OCI-M1 (cell line): ENCODE measurements around the gene GPC5.

ENCODE experiments used
- DNase-seq: peaks from one replicate; lab custom pipeline; 2025; lab: John Stamatoyannopoulos, UW

Gene GPC5

DNA sequence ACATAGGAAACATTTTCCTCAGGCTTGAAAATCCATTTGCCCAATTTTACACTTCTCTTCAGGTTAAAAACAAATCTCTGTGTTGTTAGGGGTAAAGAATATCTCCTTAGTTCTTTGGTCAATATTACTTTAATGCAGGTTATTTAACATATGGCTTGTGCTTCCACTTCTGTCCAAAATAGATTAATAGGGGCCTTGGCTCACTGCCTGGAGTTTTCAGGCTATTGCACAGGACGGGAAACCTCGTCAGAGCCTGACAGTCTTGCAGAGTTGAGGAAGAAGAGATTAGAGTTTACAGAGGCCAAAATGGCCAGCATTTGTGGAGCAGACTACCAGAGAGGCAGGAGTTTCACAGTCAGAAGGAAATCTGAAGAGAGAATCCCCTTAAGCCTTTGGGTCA, 964.3 kb downstream of the GPC5 start:
- DNase-seq: no peak

DNA sequence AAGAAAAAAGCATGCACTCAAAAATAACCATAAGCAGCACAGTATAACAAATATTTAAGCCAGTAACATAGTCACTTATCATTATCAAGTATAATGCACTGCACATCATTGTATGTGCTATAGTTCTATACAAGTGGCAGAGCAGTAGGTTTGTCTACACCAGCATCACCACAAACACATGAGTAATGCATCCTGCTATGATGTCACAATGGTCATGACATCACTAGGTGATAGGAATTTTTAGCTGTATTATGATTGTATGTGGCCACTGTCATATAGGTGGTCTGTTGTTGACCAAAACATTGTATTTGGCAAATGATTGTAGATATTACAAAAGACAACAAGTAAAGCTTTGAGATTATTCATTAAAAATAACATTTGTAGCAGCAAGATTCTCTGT, 967.5 kb downstream of the GPC5 start:
- DNase-seq: no peak

- no peak for DNase-seq
These were observed 979.0 kb downstream of the GPC5 start for GRCh38 chr13:92377396-92377795.

DNA sequence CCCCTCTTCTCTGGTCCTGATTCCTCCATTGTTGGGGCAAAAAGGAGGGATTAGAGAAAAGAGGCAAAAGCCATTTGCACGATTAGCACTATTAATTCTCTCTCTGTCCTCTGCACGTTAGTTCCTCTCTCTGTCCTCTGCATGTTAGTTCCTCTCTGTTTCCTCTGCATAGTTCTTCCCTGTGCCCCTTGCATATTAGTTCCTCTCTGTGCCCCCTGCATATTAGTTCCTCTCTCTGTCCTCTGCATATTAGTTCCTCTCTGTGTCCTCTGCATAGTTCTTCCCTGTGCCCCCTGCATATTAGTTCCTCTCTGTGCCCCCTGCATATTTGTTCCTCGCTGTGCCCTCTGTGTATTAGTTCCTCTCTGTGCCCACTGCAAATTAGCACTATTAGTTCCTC, 981.0 kb downstream of the GPC5 start:
- peak; percentile 89 for DNase-seq

DNA sequence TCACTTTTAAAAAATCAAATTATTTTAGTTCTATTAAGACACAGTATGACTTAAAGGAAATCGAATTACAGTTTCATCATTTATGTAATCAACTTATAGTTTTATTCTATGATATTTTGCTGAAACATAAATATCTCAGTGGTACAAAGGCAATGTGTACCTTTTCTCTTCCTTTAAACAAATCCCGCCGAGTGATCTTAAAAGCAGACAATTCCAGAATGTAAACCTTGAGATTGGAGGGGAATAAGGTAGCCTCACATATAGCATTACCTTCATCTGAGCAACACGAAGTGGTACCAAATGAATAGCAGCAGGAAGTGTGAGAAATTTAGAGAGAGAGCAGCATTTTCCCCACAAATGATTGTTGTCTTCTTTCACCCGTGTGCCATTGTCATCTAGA, 986.0 kb downstream of the GPC5 start:
- DNase-seq: no peak

DNA sequence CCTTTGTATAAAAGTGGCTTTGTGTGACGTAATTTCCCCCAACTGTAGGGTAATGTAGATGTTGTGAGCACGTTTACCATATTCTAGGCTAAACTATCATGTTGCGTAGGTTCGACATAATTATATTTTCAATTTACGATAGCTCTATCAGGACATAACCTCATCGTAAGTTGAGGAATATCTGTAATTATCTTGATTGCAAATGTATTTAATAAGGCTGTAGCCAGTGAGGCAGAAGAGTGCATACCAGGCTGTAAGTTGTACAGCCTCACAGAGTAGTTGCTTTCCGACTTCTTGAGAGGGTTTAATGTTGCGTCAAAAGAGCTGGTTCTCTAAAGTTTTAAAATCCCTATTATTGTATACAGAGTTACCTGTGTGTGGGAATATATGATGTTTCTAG, 988.8 kb downstream of the GPC5 start:
- no peak for DNase-seq

- no peak for DNase-seq
These were observed 991.8 kb downstream of the GPC5 start for GRCh38 chr13:92390217-92390616.

DNA sequence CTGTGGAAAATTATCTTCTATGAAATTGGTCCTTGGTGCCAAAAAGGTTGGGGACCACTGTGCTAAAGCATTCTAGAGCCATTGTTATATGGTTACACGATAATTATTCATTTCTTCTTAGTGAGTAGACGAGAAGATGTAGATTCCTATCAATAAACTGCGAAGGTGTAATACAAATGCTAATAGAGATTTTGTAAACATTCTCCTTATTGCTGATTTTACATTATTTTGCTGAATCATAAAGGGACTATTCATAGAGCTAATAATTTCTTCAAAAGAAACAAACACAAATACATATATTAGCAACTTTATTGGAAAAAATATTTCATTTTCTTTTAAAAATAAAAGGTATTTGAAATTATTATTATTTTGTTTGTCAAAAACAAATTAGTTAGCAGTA, 1005.2 kb downstream of the GPC5 start:
- no peak for DNase-seq

GRCh38 chr13:92407858-92408257, 1009.4 kb downstream of the GPC5 start:
- DNase-seq: no peak

- DNase-seq: no peak
These were observed 1014.1 kb downstream of the GPC5 start for GRCh38 chr13:92412481-92412880.

DNA sequence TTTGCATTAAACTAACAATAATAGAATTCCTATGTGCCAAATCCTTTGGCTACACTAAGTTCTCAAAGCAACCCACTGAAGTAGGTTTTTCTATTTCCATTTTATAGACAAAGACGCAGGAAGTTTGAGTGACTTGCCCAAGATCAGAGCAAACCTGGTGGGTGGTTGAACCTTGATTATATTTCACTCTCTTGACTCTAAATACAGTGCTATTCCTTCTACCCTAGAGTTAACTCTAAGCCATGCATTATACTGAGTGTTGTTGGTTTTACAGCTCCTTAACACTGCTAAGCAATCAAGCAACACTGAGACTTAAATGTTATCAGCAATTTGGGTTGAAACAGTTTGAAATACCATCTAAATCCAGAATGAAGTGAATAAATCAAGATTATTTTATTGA, 1014.6 kb downstream of the GPC5 start:
- DNase-seq: no peak

DNA sequence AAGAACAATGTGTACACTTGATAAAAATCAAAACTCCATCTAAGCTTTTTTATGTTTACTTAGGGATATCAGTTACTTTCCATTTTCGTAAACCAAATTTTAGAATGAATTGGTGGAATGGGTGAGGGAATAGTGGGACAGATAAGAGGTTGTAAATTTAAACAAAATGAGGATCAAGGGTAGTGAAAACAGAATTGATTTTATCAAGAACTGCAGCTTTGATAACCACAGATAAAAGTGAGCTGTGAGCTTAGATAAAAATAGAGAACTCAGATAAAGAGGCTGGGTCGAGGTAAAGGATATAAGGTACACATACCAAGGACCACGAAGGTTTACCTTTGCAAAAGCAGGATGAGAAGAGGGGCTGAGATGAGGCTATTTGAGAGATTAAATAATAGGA, 1015.0 kb downstream of the GPC5 start:
- DNase-seq: no peak

- DNase-seq: no peak
These were observed 1016.4 kb downstream of the GPC5 start for GRCh38 chr13:92414851-92415250.

GRCh38 chr13:92415781-92416180, 1017.4 kb downstream of the GPC5 start:
- DNase-seq: no peak

- DNase-seq: no peak
These were observed 1020.5 kb downstream of the GPC5 start for GRCh38 chr13:92418818-92419412.

- no peak for DNase-seq
These were observed 1030.8 kb downstream of the GPC5 start for GRCh38 chr13:92429231-92429630.

DNA sequence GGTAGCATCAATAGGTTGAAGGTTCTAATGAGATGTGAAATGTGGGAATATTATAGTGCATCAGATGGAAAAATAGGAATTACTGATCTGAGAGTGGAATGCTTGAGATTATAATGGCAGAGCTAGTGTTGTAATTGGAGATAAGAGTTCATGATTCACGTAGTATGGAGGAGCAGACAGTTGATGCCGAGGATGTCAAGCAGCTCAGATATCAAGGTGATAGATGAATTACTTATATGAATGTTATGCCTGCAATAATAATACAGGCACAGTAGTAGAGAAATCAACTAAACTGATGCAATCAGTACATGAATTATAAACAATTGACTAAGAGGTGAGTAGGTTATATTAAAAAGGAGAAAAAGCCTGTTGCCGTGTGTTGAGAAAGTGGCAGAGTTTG, 1035.0 kb downstream of the GPC5 start:
- no peak for DNase-seq

- no peak for DNase-seq
These were observed 1035.5 kb downstream of the GPC5 start for GRCh38 chr13:92433963-92434362.

GRCh38 chr13:92436924-92437323, 1038.5 kb downstream of the GPC5 start:
- DNase-seq: no peak

- DNase-seq: no peak
These were observed 1045.8 kb downstream of the GPC5 start for GRCh38 chr13:92444244-92444643.

DNA sequence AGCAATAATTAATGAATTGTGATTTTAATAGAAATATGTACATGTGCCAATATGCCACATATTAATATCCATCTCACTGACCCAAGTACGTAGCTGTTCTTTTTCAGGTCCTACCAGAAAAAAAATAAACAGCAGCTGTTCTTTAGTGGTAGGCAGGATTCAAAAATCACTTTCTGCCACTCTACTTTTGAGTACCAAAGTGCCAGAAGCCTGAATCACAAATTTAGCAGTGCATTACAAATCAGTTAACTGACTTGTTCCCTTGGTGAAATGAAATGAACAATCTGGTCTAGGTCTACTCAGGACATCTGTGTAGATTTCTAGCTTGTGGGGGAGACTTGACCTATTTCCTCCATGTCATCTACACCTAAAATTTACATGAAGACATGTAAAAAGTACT, 1052.6 kb downstream of the GPC5 start:
- DNase-seq: no peak

GRCh38 chr13:92452840-92453239, 1054.4 kb downstream of the GPC5 start:
- DNase-seq: no peak

DNA sequence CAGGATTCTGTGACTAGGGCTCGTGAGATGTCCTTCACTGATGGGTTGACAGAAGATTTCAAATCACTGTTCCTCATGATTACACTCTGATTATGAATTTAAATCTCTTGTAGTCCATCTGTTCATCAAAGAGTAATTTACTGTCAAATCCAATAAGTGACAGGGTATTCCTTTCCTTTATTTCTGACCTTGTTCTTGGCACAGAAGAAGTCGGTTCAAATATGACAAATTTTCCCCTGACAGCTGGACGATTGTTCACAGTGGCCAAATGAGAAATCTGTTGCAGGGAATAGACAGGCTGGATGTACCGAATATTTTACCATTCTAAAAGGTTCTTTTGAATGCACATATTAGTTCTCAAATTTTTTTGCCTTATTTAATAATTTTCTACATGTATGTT, 1060.9 kb downstream of the GPC5 start:
- no peak for DNase-seq

DNA sequence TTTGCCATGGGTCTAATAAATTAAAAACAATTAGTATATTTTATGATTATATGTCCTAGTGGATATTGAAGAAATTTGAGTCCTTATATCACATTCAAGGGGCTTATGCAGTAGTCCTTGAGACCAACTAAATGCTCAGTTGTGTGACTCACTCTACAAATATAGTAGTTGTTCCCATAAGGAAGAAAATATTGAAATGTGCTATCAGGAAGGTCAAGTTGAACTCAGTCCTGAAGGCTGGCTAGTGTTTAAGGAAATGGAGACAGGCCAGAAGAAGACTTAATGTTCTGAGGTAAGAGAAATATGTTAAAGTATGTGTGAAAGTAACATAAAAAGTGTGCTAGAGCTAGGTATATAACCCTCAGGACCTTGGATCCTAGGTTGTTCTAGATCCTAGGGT, 1062.1 kb downstream of the GPC5 start:
- DNase-seq: no peak

GRCh38 chr13:92461402-92461801, 1063.0 kb downstream of the GPC5 start:
- DNase-seq: no peak
